ENCODE results near the gene INPP4B.
"Not testable (repeated sequence)": the region's sequence is repeated elsewhere in the genome, so short reads cannot be mapped to it uniquely, and the experiment has no call there.

DNA sequence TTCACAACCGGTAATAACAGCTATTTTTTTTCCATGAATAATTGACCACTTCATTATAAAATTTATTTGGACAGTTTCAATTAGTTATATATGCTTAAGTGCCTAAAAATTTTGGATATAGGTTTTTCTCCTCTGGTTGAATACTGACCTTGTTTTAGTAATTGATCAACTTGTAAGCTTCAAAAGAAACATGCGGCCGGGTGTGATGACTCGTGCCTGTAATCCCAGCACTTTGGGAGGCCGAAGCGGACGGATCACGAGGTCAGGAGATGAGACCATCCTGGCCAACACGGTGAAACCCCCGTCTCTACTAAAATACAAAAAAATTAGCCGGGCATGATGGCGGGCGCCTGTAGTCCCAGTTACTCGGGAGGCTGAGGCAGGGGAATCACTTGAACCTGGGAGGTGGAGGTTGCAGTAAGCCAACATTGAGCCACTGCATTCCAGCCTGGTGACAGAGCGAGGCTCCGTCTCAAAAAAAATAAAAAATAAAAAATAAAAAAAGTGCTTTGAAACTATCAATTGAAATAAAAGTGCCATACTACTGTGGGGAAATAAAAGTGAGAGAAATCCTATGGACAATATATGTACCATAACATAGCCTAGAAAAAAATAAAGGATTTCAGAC, 448.6 kb downstream of the INPP4B start:
- TF ChIP-seq EZH2 (IDR thresholded peaks at IDR 0.05; ENCODE audit: low read length, missing control alignments): not testable (repeated sequence)
- TF ChIP-seq, protein P1, sequence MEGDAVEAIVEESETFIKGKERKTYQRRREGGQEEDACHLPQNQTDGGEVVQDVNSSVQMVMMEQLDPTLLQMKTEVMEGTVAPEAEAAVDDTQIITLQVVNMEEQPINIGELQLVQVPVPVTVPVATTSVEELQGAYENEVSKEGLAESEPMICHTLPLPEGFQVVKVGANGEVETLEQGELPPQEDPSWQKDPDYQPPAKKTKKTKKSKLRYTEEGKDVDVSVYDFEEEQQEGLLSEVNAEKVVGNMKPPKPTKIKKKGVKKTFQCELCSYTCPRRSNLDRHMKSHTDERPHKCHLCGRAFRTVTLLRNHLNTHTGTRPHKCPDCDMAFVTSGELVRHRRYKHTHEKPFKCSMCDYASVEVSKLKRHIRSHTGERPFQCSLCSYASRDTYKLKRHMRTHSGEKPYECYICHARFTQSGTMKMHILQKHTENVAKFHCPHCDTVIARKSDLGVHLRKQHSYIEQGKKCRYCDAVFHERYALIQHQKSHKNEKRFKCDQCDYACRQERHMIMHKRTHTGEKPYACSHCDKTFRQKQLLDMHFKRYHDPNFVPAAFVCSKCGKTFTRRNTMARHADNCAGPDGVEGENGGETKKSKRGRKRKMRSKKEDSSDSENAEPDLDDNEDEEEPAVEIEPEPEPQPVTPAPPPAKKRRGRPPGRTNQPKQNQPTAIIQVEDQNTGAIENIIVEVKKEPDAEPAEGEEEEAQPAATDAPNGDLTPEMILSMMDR (conservative IDR thresholded peaks at IDR 0.05 in 1 of 2, IDR thresholded peaks at IDR 0.05 in 1 of 2; ENCODE audit: low read depth in 1 of 2, low read length in 2 of 2): not testable (repeated sequence)

Data from fibroblast of lung (primary cell).